HUES48 (cell line): Measurements from ENCODE around the gene NEU1.
"Not testable (repeated sequence)": the region's sequence is repeated elsewhere in the genome, so short reads cannot be mapped to it uniquely, and the experiment has no call there.

Experiments used
- H3K27ac ChIP-seq: one replicate; pipeline ENCODE4 v1.7.0; 2013; ENCODE audit warnings: low read depth, low read length, inconsistent platforms
- H3K27me3 ChIP-seq: 2 replicates; pipeline ENCODE4 v1.6.1; 2013; ENCODE audit warnings: mild to moderate bottlenecking, low read length; ENCODE audit not compliant: control insufficient read depth, insufficient read depth
- H3K36me3 ChIP-seq: 2 replicates; pipeline ENCODE4 v1.6.1; 2013; ENCODE audit warnings: low read length; ENCODE audit not compliant: control insufficient read depth, insufficient read depth
- H3K4me1 ChIP-seq: 2 replicates; pipeline ENCODE4 v1.6.1; 2013; ENCODE audit warnings: mild to moderate bottlenecking, low read length; ENCODE audit not compliant: control insufficient read depth, insufficient read depth
- H3K4me3 ChIP-seq: 2 replicates; pipeline ENCODE4 v1.5.1; 2013; ENCODE audit warnings: mild to moderate bottlenecking, low read depth, low read length
- H3K9ac ChIP-seq: 2 replicates; pipeline ENCODE4 v1.6.1; 2013; ENCODE audit warnings: mild to moderate bottlenecking, low read depth, low read length, moderate library complexity
- H3K9me3 ChIP-seq: 2 replicates; pipeline ENCODE4 v1.6.1; 2013; ENCODE audit warnings: low read length; ENCODE audit not compliant: control insufficient read depth, insufficient read depth

Gene NEU1

GRCh38 chr6:31871046-31871659 is 8.5 kb upstream of the NEU1 start:
- H3K4me3 ChIP-seq: no peak overlapping the region
- peaks cover 7% of the 10 kb centered on the region for H3K4me1 ChIP-seq
- H3K27ac ChIP-seq: no peak overlapping the region

GRCh38 chr6:31870385-31870921 is 7.8 kb upstream of the NEU1 start:
- H3K9ac ChIP-seq: no peak overlapping the region
- no peaks in the 10 kb centered on the region for H3K36me3 ChIP-seq
- peaks cover 7% of the 10 kb centered on the region for H3K4me1 ChIP-seq
- no peak overlapping the region for H3K27ac ChIP-seq
- no peak overlapping the region for H3K4me3 ChIP-seq
- no peaks in the 10 kb centered on the region for H3K27me3 ChIP-seq
- no peaks in the 10 kb centered on the region for H3K9me3 ChIP-seq

More at GRCh38 chr6:31871046-31871659, 8.5 kb upstream of the NEU1 start:
- H3K36me3 ChIP-seq: no peaks in the 10 kb centered on the region
- no peak overlapping the region for H3K9ac ChIP-seq
- no peaks in the 10 kb centered on the region for H3K9me3 ChIP-seq
- H3K27me3 ChIP-seq: no peaks in the 10 kb centered on the region

- Histone ChIP-seq H3K27ac (no peak overlapping the region), H3K9ac (no peak overlapping the region), H3K36me3 (no peaks in the 10 kb centered on the region), H3K27me3 (no peaks in the 10 kb centered on the region), H3K4me1 (peaks cover 10% of the 10 kb centered on the region), H3K4me3 (no peak overlapping the region), H3K9me3 (no peaks in the 10 kb centered on the region)
These were observed 6.7 kb upstream of the NEU1 start for GRCh38 chr6:31869343-31869742.

- not testable (repeated sequence) for H3K9me3 ChIP-seq, H3K27ac ChIP-seq
These were observed 6.0 kb upstream of the NEU1 start for GRCh38 chr6:31868658-31868971.

GRCh38 chr6:31865205-31866118 is 2.8 kb upstream of the NEU1 start:
- Histone ChIP-seq H3K36me3 (peaks cover 6% of the 10 kb centered on the region; the same call in 1 of the 2 replicates), H3K27ac (no peak overlapping the region), H3K4me1 (peaks cover 6% of the 10 kb centered on the region; the same call in 1 of the 2 replicates), H3K4me3 (no peak overlapping the region), H3K27me3 (no peaks in the 10 kb centered on the region), H3K9ac (no peak overlapping the region), H3K9me3 (no peaks in the 10 kb centered on the region)

More at GRCh38 chr6:31868658-31868971, 6.0 kb upstream of the NEU1 start:
- peaks cover 12% of the 10 kb centered on the region for H3K4me1 ChIP-seq
- H3K4me3 ChIP-seq, H3K27me3 ChIP-seq, H3K9ac ChIP-seq, H3K36me3 ChIP-seq: not testable (repeated sequence)

- Histone ChIP-seq H3K9ac (no peak overlapping the region), H3K9me3 (no peaks in the 10 kb centered on the region), H3K36me3 (peaks cover 12% of the 10 kb centered on the region), H3K4me3 (no peak overlapping the region), H3K4me1 (peaks cover 6% of the 10 kb centered on the region; the same call in 1 of the 2 replicates), H3K27me3 (no peaks in the 10 kb centered on the region), H3K27ac (no peak overlapping the region)
These were observed 2.2 kb upstream of the NEU1 start for GRCh38 chr6:31864818-31865204.

GRCh38 chr6:31864123-31864562 is 1.5 kb upstream of the NEU1 start:
- peaks cover 19% of the 10 kb centered on the region for H3K36me3 ChIP-seq
- H3K4me1 ChIP-seq, H3K27me3 ChIP-seq, H3K9me3 ChIP-seq: not testable (repeated sequence)
- H3K4me3 ChIP-seq: peak overlapping the region; percentile 75
- H3K9ac ChIP-seq: peak overlapping the region; percentile 33; the same call in 1 of the 2 replicates
- peak overlapping the region; percentile 84 for H3K27ac ChIP-seq

- H3K27ac ChIP-seq: no peak overlapping the region
- H3K36me3 ChIP-seq: peaks cover 26% of the 10 kb centered on the region
- no peaks in the 10 kb centered on the region for H3K27me3 ChIP-seq
- peak overlapping the region; percentile 89 for H3K4me3 ChIP-seq
- no peaks in the 10 kb centered on the region for H3K9me3 ChIP-seq
- peaks cover 6% of the 10 kb centered on the region; the same call in 1 of the 2 replicates for H3K4me1 ChIP-seq
- H3K9ac ChIP-seq: 0 out of 2 replicates have a peak overlapping the region, but pooled peaks have one; percentile 14
These were observed 690 bp downstream of the NEU1 start for GRCh38 chr6:31861919-31862343.

GRCh38 chr6:31861150-31861549 is 1.5 kb downstream of the NEU1 start:
- peaks cover 26% of the 10 kb centered on the region for H3K36me3 ChIP-seq
- no peaks in the 10 kb centered on the region for H3K27me3 ChIP-seq
- peaks cover 6% of the 10 kb centered on the region; the same call in 1 of the 2 replicates for H3K4me1 ChIP-seq
- no peak overlapping the region for H3K9ac ChIP-seq
- no peak overlapping the region for H3K27ac ChIP-seq
- no peaks in the 10 kb centered on the region for H3K9me3 ChIP-seq
- no peak overlapping the region for H3K4me3 ChIP-seq

- H3K36me3 ChIP-seq: peaks cover 26% of the 10 kb centered on the region
- H3K27me3 ChIP-seq: no peaks in the 10 kb centered on the region
- H3K9ac ChIP-seq: no peak overlapping the region
- H3K4me3 ChIP-seq: no peak overlapping the region
- H3K9me3 ChIP-seq: no peaks in the 10 kb centered on the region
- H3K27ac ChIP-seq: no peak overlapping the region
- H3K4me1 ChIP-seq: peaks cover 6% of the 10 kb centered on the region; the same call in 1 of the 2 replicates
These were observed 2.3 kb downstream of the NEU1 start for GRCh38 chr6:31860349-31860748.

GRCh38 chr6:31859923-31860322 is 2.7 kb downstream of the NEU1 start:
- Histone ChIP-seq H3K36me3 (peaks cover 26% of the 10 kb centered on the region), H3K9ac (no peak overlapping the region), H3K9me3 (no peaks in the 10 kb centered on the region), H3K4me1 (peaks cover 6% of the 10 kb centered on the region; the same call in 1 of the 2 replicates), H3K27me3 (no peaks in the 10 kb centered on the region), H3K27ac (no peak overlapping the region), H3K4me3 (no peak overlapping the region)
